HG02623 (cell line): ENCODE measurements around the gene CRACDL.

Experiments used
- ATAC-seq: cut with Tn5 transposase; IDR thresholded peaks from one replicate; pipeline ENCODE4 v1.9.1; 2021; ENCODE audit warnings: moderate library complexity; ENCODE audit not compliant: unreplicated experiment

The CRACDL gene

DNA sequence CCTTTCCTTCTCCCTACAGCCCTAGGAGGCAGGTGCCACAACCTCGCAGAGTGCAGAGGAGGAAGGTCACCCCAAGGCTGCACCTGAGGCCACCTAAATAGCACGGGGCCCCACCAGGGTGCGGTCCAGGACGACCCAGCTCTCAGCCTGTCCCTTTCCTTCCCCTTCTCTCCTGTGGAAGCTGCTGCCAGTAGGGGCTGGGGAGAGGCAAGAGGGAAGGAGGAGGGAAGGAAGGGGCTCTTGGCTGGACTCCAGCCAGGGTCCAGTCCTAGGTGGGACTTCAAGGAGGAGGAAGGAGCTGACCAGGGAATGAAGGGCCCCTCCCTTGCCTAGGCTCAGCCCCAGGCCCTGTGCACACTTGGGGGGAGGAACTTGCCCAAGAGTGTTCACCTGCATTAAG lies 11.1 kb downstream of the CRACDL start:
- no peak for ATAC-seq

DNA sequence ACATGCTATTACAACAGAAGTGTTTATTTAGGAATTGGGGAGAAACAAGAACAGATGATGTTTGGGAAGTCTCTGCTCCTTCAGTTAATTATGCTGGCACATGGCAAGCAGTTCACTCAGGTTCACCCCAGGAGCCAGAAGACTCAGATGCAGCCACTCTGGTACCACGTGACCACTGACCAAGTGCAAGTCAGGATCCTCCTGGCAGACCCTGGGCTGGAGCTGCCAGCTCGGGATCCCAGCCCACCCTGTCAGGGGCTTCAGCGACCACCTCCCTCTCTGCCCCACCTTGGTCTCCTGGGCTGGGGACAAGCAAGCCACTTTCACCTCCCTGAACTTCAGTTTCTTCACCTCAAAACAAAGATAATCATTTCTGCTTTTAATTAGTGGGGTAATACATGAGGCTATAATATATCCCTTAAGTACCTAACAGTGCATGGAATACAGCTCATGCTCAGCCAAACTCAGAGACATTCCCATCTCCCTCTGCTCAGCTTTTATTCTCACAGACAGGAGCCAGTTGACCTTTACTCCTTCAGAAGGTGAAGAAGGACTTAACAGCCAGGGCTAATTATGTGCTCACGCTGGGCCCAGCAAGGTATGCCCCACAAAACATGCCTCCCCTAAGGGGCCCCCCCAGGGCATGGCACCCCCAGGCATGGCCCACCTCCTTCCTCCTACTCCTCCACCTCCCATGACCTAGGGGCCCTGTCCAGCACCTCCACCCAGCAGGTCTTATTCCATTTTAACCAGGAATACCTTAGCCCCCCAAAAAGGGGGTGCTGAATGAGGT lies 11.8 kb downstream of the CRACDL start:
- no peak for ATAC-seq

DNA sequence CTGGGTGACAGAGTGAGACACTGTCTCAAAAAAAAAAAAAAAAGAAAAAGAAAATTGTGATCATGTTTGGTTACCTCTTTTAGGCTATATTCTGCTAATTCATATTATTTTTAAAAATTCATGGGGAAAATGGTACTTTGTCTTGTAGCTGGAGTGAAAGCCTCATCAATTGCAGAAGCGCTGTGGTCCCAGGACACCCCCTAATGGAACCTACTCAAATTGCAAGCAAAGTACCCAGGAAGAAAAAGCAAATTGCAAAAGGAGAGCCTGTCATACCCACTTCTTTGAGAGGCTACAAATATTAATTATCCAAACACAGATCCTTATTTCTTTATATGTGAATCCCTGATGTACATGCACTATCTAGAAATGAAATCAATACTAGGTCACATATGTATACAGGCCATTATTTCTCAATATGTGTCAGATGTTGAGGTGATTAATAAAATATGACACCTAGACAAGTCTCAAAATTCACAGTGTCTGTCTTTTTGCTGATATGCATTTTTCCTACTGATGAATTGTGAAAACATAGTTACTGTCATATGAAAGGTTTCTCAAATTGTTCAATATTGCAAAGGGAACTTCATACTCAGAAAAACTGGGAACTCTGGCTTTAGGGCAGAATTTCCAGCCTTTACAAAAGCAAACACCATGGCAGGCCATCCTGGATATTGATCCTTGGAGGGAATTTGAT lies 12.6 kb downstream of the CRACDL start:
- ATAC-seq = no peak

DNA sequence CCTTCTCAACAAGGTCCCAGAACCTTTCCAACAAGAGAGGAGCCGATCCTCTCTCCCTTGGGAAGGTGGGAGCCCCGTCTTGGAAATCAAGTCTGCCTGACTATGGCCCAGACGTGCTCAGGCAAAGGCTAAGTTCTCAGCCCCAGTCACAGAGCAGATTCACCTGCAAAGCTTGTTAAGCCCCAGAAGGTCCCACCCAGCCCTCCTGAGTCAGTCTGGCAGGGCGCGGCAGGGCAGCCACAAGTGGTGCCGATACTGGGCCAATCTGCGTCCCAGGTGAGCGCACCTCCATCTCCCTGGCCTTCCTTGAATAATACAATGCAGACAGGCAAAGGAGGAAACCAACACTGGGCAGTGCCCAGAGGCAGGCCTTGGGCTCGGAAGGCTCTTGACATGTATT lies 15.0 kb downstream of the CRACDL start:
- ATAC-seq = no peak

DNA sequence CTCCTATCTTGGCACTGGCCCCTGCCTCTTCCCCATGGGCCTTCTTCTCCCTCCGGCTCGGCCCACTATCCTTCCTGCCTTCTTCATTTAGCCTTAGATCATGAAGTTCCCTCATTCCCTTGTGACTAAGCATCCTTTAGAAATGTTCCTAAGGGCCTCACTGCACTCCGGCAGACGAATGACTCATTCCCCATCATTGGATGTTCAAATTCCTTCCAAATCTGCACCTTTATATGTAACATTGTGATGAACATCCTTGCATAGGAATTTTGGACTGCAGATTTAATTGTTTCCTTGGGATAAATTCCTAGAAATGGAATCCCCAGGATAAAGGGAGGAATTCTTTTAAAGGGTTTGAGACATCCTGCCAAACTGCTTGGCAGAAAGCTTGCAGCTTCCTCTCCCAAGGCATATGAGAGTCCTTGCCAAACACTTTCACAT lies 19.0 kb downstream of the CRACDL start:
- ATAC-seq = no peak

DNA sequence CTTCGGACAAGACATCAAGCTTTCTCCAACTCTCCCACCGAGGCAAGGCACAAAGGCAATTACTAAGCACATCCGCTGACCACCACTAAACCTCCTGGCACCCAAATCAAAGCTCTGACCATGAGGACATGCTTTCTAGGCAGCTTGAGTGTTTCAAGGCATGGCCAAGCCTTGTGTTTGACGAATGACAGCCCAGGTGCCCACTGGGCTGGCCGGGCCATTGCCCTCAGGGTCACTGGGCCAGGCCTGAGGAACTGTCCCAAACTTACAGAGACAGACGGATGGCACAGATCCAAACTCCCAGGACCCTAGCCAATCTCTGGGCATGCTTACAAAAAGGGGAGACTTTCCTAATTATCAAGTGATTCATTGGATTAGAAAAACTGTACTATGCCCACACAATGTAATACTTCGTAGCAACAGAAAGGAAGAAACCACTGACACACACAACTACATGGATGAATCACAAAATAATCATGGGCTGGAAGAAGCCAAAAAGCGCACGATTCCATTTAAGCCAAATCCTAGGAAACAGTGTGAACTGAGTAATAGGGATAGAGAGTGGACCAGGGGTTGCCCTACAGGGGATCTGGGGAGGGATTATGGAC lies 20.2 kb downstream of the CRACDL start:
- no peak for ATAC-seq

DNA sequence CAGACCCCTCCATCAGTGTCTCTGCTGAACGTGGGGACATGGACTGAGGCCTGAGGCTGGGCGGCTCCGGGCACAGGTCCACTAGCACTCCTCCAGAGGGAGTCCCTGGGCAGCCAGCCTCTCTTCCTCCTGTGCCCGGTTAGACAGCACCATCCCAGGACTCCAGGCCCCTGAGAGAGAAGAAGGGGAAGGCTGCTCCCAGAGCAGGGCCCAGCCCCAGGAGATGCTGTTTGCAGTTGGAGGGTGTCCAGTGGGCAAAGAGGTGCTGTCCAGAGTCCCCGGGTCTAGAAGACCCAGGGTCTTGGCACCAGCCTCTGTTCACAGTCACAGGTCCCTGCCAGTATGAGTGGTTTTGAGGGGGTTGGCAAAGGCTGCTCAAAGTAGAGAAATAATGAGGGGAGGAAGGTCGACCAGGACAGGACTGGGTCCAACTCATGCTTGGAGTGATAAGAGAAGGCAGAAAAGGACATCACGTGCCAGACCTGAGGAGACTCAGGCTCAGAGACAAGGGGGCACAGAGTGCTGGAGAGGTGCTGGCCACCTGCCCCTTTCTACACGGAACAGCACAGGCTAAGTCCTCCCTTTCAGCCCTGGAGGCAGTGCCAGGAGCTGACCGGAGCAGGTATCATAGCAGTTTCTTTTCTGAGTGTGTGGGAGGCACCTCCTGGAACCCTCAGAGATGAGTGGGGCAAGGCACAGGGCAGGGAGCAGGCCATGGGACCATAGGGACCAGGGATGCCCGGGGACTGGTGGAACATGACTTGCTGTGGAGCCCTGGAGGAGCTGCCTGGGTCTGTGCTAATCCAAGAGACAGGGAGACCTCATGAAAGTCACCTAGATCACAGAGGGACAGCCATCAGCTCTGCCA lies 21.1 kb downstream of the CRACDL start:
- ATAC-seq = no peak

DNA sequence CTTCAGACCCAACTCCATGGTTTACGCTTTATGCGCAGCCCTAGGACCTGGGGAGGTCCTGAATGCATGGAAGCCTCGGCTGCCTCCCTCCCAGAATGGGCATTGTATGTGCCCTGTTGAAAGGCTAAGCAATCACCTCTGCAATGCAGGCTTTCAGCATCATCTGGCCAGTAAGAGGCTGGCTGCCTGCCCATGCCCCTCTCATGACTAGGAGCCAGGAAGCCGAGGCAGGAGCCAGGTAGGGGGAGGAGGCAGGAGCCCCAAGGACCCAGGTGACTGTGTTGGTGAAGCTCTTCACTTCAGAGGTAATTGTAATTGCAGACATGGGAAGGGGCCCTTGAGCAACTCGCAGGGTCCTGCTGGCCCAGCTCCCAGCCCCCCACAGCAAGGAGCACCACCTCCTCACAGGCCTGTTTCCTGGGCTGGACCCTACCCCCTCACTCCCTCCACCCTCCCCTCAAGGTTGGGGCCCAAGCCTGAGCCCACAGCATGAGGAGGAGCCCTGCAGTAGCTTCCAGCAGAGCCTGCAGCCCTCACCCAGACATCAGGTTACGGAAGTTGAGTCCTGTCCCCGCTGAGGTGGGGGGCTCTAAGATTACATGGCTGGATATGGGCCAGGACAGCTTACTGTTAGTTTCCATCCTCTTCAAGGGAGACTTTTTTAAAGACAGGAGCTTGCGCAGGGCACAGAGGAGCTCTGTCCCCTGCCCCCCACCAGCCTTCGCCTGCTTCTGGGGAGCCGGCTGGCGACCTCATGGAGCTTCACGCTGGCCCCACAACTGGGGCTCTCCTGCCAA lies 21.9 kb downstream of the CRACDL start:
- ATAC-seq = no peak

DNA sequence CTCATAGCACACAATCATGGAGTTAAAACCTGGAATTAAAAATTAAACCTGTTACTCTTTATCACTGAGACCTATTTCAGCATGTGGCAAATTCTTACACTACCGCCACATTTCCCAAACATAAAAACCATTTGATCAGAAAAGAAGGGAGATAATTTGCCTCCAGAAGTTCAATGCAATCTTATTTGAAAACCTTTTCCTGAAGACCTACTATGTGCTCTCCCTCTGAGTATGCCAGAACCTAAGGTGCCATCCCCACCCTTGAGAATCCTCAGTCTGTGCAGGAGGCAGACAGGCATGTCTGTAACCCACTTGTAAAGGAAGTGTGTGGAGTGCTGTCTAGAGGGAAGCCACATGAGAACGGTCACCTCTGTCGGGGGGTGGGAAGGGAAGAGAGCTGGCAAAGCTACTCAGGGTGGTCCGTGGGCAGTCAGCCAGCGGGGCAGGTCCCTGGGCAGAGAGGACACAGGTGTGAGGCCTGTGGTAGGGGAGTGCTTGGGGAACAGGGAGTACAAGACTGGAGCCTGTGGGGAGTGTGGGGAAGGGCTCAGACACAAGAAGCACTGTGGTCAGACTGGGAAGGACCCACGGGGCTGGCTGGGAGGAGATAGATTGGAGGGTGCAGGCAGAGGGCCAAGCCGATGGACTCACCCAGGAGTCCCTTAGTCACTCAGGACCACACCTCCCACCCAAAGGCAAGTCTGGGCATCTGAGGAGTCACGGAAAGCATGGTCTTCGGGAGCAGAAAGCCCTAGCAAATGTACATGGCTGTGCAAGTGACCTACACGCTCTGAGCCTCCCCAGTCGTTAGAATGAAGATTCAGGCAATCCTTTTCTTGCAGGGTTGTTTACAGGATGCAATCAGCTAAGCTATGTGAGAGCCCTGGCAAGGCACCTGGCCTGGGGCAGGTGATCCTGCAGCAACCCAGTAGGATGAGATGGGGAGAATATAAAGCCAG lies 22.8 kb downstream of the CRACDL start:
- ATAC-seq = no peak

DNA sequence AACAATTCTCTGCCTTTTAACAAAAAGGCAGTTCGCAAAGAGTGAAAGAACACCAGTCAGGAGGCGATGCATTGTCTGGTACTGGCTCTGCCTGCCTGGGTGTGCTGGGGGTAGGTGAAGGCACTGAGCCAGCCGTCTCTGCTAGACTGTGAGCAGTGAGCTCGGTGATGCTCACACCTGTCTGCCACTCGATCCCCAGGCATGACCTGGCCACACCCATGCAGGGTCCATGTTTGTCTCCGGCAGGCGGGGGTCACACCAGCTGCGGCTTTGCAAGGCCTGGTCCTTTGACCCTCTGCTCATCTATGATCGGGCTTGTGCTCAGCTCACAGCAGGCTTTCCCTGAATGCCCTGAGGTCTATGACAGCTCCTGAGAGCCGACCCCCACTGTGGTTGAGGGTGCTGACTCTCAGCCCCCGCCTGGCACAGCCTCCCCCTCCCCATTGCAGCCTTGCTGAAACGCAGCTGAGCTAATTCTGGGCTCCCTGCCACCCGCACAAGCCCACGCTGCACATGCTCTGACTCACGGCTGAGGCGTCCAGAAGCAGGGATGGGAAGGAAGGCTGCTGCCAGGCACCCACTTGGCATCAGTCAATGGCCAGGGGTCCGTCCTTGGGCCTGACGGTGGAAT lies 23.7 kb downstream of the CRACDL start:
- ATAC-seq = no peak

DNA sequence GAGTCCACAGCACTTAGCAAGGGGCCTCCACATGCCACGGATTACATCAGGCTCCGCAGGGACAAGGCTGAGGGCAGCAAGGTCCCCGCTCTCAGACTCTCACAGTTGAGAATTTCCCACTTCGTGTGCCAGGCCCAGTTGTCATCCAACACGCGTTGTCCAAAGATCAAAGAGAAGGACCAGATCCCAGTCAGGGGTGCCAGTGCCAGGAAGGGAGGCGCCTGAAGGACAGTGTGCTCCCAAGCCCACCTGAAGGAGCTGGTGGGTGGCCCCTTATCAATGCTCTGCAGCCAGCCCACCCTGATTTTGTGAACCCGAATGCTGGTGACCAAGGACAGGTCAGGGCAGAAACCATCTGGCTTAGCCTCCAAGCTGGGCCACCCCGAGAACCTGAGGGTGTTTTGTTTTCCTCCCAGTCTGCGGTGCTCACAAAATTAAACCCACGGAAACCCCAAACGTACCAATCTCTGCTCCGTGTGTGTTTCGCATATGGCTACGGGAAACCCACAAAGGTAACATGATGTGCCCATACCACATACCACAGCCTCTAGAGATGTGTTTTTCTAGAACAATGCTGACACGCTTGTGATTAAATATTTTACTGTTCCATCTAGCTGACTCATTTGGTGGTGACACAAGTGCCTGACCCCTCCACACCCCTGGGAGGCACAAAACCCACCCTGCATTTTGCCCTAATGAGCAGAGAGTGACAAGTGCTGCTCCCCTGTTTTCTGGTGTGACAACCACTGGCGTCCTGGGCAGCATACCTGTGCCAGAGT lies 24.5 kb downstream of the CRACDL start:
- ATAC-seq = no peak

DNA sequence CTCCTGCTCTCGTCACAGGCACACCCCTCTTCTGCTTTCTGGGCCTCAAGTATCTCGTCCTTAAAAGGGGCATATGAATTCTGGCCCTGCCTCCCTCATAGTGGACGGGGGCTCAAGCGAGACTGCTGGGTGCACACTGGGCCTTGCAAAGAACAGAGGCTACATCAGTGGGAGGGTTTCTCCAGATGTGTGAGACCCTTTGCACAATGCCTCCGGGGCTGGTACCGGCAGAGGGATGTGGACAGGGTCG lies 25.0 kb downstream of the CRACDL start:
- no peak for ATAC-seq

DNA sequence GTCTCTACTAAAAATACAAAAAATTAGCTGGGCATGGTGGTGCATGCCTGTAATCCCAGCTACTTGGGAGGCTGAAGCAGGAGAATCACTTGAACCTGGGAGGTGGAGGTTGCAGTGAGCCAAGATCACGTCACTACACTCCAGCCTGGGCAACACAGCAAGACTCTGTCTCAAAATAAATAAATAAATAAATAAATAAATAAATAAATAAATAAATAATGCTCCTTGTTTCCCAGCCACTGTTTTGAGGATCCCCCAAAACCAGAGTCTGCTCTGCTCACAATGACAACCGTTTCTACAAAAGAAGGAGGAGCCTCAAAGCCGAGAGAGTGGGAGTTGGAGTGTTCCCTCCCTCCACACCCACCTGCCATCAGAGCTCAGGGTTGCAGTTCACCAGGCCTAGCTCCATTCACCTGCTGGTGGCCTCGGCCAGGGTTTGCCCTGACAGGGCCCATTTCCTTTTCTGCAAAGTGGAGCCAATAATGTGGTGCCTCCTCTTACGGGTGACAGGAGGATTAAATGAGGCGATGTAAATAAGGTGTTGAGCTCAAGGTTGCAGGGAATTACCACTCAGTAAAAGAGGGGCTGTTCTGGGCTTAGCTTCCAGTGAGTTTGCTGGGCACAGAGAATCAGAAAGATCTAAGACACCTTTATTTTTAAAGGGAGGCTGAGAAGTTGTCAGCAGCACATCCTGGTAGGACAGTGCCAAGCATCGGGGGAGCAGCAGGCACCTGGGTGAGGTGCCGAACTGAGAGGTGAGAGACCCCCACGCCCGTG lies 25.5 kb downstream of the CRACDL start:
- no peak for ATAC-seq

DNA sequence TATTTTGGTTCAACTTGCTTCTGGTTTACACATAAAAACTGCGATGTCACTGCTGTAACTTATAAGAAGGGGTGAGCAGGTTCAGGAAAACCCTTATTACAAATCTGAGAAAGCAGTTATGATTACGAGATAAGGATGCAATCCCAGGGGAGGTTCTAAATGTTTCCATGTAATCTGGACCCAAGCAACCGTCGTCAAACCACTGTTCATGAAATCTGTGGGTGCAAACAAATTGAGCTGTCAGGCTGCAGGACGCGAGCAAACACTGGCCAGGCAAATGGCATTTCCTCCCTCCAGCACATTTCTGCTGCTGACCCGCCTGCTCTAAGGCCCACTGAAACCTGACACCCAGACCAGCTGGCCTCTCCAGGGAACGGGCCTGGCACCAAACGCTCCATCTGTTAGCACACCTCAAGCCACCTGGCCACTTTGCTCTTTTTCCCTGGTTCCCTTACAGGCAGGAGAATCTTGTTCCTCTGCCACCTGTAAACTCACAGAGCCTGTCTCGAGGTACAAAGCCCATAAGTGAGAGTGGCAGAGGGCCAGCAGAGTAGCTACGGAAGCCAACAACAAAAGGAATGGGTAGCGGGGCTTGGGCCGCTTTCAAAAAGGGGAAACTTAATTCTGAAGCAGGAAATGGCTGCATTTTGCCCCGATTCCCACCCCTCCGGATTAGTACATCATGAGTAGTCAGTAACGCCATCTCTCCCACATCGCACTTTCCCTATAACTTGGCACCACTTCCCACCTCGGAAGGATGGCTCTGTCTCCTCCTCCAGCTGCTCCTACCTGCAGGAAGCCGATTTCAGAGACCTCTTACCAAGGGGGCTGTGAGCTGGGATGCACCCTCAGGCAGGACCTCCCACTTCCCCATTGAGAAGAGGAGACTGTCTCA lies 26.5 kb downstream of the CRACDL start:
- ATAC-seq = no peak

DNA sequence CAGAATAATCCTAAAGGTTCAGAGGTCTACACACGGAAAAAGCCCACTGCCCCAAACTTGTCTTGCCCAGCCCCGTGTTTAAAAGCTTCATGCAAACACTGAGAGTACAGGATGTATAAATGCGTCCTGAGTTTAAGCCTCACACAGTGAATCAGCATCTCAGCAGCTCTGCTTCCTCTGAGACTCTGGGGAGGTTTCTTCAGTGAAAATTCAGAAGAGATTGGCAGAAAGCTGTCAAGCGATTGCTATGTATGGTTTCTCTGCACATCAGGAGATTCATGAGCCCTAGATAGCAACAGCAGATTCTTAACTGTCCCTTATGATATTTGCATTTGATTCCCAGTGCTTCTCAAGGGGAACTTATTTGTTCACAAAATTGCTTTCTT lies 27.1 kb downstream of the CRACDL start:
- ATAC-seq = no peak
